Endodermal cell (in vitro differentiated cells): ENCODE results near the gene QRICH1. TPM values are rescaled to one million over a fixed set of nuclear protein-coding genes. Genes with fewer than 3 reads are reported as not detected.

Source experiments
- DNase-seq: peaks from one replicate; pipeline ENCODE4 v3.0.0-alpha.2; 2017
- H3K27ac ChIP-seq: 2 replicates; pipeline ENCODE4 v1.5.1; 2013; ENCODE audit warnings: mild to moderate bottlenecking, low read depth, low read length, moderate library complexity
- H3K27me3 ChIP-seq: 2 replicates; pipeline ENCODE4 v1.6.1; 2013; ENCODE audit warnings: mild to moderate bottlenecking, low read length, moderate library complexity; ENCODE audit not compliant: insufficient read depth, control insufficient read depth, poor library complexity, severe bottlenecking
- H3K36me3 ChIP-seq: 2 replicates; pipeline ENCODE4 v1.7.0; 2013; ENCODE audit warnings: mild to moderate bottlenecking, low read length, moderate library complexity; ENCODE audit not compliant: control insufficient read depth, insufficient read depth
- H3K4me1 ChIP-seq: one replicate; pipeline ENCODE4 v1.7.0; 2013; ENCODE audit warnings: low read length; ENCODE audit not compliant: control insufficient read depth, insufficient read depth
- H3K4me3 ChIP-seq: 2 replicates; pipeline ENCODE4 v1.5.1; 2013; ENCODE audit warnings: mild to moderate bottlenecking, low read length, moderate library complexity
- H3K9ac ChIP-seq: 2 replicates; pipeline ENCODE4 v1.6.1; 2013; ENCODE audit warnings: mild to moderate bottlenecking, low read length, moderate library complexity; ENCODE audit not compliant: poor library complexity, severe bottlenecking; ENCODE audit errors: extremely low read depth
- H3K9me3 ChIP-seq: 2 replicates; pipeline ENCODE4 v1.6.1; 2013; ENCODE audit warnings: mild to moderate bottlenecking, low read length, moderate library complexity; ENCODE audit not compliant: control insufficient read depth
- H3K27ac Mint-ChIP-seq: 2 replicates; pipeline ENCODE4 v1.8.0; 2020; ENCODE audit warnings: mixed read lengths
- H3K27me3 Mint-ChIP-seq: 2 replicates; pipeline ENCODE4 v1.8.0; 2021; ENCODE audit warnings: mild to moderate bottlenecking, mixed read lengths; ENCODE audit not compliant: insufficient read depth
- H3K36me3 Mint-ChIP-seq: 2 replicates; pipeline ENCODE4 v1.8.0; 2020; ENCODE audit warnings: low read depth, mixed read lengths
- H3K4me1 Mint-ChIP-seq: 2 replicates; pipeline ENCODE4 v1.8.0; 2020; ENCODE audit warnings: mixed read lengths
- H3K4me3 Mint-ChIP-seq: 2 replicates; pipeline ENCODE4 v1.8.0; 2020; ENCODE audit warnings: mild to moderate bottlenecking, moderate library complexity, mixed read lengths
- H3K9me3 Mint-ChIP-seq: 2 replicates; pipeline ENCODE4 v1.8.0; 2020; ENCODE audit warnings: mild to moderate bottlenecking, mixed read lengths
- WGBS, 2 experiments: methylation state at CpG; one replicate each; pipeline versions ENCODE4 v1.1.5 to v1.1.7; 2013; ENCODE audit warnings: missing lambda C conversion rate in 2 of 2, mixed read lengths in 1 of 2; ENCODE audit not compliant: insufficient coverage in 1 of 2, insufficient read length in 1 of 2; 5-methylcytosine and 5-hydroxymethylcytosine counted together
- total RNA-seq, 2 donors: library from RNA; stranded (reverse); fragmentation: NEBNext Ultra II Directional in 1 of 2; extraction: Animal tissue kit (Norgen Biotek cat#: 25700) in 1 of 2; gene quantifications; 2 replicates in 1 of 2; 3 replicates in 1 of 2; pipeline ENCODE4 v1.2.1, GENCODE V29; 2021
- TF ChIP-seq, protein P1 (sequence below): fragments of 200-600 bp; sonication (generic); conservative IDR thresholded peaks from 2 replicates; pipeline ENCODE4 v1.5.0; 2021; ENCODE audit warnings: antibody characterized with exemption, mild to moderate bottlenecking

The QRICH1 gene
- total RNA-seq, 2 donors from 2014 or later, result 127 to 155 TPM

DNA sequence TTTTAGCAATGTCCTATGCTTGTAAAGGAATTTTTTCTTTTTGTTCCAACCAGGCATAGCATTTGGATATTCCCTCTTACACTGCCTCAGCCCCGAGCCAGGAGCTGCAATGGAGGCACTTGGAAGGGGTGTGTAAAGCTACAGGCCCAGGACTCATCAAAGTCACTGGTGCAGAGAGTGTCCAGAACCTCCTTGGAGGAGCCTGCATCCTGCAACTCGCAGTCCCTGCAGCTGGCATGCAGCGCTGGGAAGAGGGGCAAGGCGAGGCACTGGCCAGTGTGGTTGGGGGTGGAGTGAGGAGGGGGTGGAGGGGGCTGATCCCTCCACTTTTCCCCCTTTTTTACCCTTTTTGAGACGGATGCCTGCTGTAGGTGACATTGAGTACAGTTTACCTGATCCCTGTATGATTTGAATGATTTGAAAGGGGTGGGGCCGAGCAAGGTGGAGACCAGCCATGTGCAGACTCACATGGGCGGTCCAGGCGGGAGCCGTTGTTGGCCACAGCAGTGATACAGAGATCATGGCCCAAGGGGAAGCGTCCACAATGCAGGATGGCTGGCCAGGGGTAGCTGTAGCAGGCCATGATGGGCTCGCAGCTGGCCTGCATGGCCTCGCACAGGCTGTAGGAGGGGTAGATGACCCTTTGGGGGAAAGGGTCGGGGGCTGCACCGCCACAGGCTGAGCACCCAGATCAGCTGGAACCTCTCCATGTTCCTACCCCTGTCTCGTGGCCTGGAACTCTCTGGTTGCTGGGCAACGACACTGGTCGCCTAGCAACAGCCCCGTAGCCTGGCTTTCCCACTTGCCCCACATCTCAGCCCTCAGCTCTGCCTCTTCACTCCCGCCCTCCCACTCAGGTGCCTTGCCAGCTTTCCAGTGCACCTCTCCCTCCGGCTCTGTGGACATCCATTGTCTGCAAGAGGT is 95.9 kb downstream of the QRICH1 start:
- TF ChIP-seq, protein P1, sequence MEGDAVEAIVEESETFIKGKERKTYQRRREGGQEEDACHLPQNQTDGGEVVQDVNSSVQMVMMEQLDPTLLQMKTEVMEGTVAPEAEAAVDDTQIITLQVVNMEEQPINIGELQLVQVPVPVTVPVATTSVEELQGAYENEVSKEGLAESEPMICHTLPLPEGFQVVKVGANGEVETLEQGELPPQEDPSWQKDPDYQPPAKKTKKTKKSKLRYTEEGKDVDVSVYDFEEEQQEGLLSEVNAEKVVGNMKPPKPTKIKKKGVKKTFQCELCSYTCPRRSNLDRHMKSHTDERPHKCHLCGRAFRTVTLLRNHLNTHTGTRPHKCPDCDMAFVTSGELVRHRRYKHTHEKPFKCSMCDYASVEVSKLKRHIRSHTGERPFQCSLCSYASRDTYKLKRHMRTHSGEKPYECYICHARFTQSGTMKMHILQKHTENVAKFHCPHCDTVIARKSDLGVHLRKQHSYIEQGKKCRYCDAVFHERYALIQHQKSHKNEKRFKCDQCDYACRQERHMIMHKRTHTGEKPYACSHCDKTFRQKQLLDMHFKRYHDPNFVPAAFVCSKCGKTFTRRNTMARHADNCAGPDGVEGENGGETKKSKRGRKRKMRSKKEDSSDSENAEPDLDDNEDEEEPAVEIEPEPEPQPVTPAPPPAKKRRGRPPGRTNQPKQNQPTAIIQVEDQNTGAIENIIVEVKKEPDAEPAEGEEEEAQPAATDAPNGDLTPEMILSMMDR, result no peak
- H3K27me3 Mint-ChIP-seq, result peaks cover 78% of the 10 kb centered on the region
- Histone ChIP-seq H3K4me3 (no peak overlapping the region), H3K9me3 (no peaks in the 10 kb centered on the region), H3K36me3 (no peaks in the 10 kb centered on the region), H3K4me1 (peaks cover 5% of the 10 kb centered on the region), H3K27ac (peak overlapping the region; percentile 76), H3K9ac (no peak overlapping the region), H3K27me3 (peaks cover 83% of the 10 kb centered on the region)
- peak; percentile 72 for DNase-seq
- no peak overlapping the region for H3K4me3 Mint-ChIP-seq
- H3K36me3 Mint-ChIP-seq, result peaks cover 6% of the 10 kb centered on the region
- no peaks in the 10 kb centered on the region for H3K9me3 Mint-ChIP-seq
- H3K4me1 Mint-ChIP-seq, result peaks cover 22% of the 10 kb centered on the region
- WGBS, 2 experiments, result 87 to 91% methylated on average over 10 to 20 of the region's 20 CpGs
- no peak overlapping the region for H3K27ac Mint-ChIP-seq

DNA sequence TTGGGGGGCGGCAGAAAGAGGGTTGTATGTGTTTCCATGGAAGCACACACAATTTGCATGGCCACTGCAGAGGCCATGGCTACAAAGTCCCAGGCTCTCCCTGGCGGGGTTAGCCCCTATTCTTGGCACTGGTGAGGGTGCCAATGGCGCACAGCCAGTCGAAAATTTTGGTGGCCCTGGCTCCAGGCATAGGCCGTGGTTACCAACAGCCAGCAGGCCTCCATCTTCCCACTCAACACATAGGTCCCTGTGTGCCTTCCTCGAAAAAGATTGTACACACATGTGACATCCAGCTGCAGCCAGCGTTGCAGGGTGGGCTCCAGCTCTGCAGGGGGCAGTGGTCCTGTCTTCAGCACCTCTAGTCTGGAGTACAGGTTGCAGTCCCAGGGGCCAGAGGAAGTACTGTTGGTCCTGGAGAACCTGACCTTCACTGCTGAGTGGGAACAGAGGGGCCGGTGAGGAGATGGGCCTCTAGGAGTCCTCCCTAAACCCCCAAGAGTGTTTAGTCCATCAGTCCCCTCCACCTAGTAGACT is 96.7 kb downstream of the QRICH1 start:
- H3K27me3 Mint-ChIP-seq, result peaks cover 70% of the 10 kb centered on the region
- no peak overlapping the region for H3K27ac Mint-ChIP-seq
- H3K27me3 ChIP-seq, result peaks cover 75% of the 10 kb centered on the region
- 88 to 93% methylated on average over 7 to 8 of the region's 8 CpGs for WGBS, 2 experiments
- no peak overlapping the region for H3K9ac ChIP-seq
- no peak overlapping the region for H3K27ac ChIP-seq
- H3K4me1 ChIP-seq, result peaks cover 5% of the 10 kb centered on the region
- no peaks in the 10 kb centered on the region for H3K9me3 ChIP-seq
- no peaks in the 10 kb centered on the region for H3K9me3 Mint-ChIP-seq
- TF ChIP-seq, protein P1, result peak; percentile 34
- peak; percentile 31 for DNase-seq
- H3K36me3 ChIP-seq, result no peaks in the 10 kb centered on the region
- H3K4me1 Mint-ChIP-seq, result peaks cover 22% of the 10 kb centered on the region
- H3K4me3 ChIP-seq, result no peak overlapping the region
- H3K36me3 Mint-ChIP-seq, result peaks cover 6% of the 10 kb centered on the region
- H3K4me3 Mint-ChIP-seq, result no peak overlapping the region

DNA sequence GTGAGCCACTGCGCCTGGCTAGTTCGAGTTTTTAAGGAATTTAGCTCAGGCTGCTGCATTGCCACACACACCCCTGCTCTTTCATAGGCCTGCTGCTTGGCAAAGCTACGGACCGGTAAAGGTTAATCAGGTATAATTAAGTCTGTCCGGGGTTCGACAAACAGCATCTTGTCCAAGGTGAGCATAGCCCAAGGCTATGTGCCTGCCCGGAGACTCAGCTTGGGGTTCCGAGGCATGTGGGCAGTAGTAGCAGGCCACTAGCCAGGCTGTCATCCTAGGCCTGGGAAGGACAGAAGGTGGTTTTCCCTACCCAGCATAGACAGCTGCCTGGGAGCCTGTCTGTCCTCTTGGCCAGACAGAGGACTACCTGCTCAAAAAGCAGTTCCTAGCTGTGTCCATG is 97.2 kb downstream of the QRICH1 start:
- no peaks in the 10 kb centered on the region for H3K9me3 ChIP-seq
- H3K4me3 ChIP-seq, result no peak overlapping the region
- H3K27me3 Mint-ChIP-seq, result peaks cover 66% of the 10 kb centered on the region
- no peak for DNase-seq
- TF ChIP-seq, protein P1, result no peak
- peaks cover 5% of the 10 kb centered on the region for H3K4me1 ChIP-seq
- no peaks in the 10 kb centered on the region for H3K9me3 Mint-ChIP-seq
- H3K36me3 Mint-ChIP-seq, result peaks cover 6% of the 10 kb centered on the region
- no peak overlapping the region for H3K27ac Mint-ChIP-seq
- no peak overlapping the region for H3K27ac ChIP-seq
- peaks cover 70% of the 10 kb centered on the region for H3K27me3 ChIP-seq
- WGBS, 2 experiments, result 92 to 94% methylated on average over 7 to 8 of the region's 8 CpGs
- no peak overlapping the region for H3K9ac ChIP-seq
- peaks cover 22% of the 10 kb centered on the region for H3K4me1 Mint-ChIP-seq
- H3K36me3 ChIP-seq, result no peaks in the 10 kb centered on the region
- no peak overlapping the region for H3K4me3 Mint-ChIP-seq
